GM12873 (cell line): Measurements from ENCODE around the gene CYTH1.

Source experiments
- TF ChIP-seq, protein P1 (sequence below): IDR thresholded peaks from 2 replicates; pipeline ENCODE4 v1.5.1; 2012; ENCODE audit warnings: low read depth, mild to moderate bottlenecking, moderate library complexity, low read length, control low read depth; ENCODE audit not compliant: insufficient read depth; ENCODE audit errors: missing control alignments

Gene CYTH1

DNA sequence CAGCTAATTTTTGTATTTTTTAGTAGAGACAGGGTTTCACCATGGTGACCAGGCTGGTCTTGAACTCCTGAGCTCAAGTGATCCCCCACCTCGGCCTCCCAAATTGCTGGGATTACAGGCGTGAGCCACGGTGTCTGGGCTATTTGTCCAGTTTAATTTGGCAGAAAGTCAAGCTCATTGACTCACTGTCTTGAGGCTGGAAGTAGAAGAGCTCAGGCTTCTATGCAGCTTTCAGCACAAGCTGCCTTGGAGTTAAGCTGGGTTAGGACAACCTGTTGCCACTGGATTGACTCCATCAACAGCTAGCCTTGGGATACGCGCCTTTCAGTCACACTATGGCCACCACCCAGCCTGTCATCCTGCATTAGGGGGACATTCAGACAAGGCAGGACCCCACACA, 128.7 kb downstream of the CYTH1 start:
- TF ChIP-seq, protein P1, sequence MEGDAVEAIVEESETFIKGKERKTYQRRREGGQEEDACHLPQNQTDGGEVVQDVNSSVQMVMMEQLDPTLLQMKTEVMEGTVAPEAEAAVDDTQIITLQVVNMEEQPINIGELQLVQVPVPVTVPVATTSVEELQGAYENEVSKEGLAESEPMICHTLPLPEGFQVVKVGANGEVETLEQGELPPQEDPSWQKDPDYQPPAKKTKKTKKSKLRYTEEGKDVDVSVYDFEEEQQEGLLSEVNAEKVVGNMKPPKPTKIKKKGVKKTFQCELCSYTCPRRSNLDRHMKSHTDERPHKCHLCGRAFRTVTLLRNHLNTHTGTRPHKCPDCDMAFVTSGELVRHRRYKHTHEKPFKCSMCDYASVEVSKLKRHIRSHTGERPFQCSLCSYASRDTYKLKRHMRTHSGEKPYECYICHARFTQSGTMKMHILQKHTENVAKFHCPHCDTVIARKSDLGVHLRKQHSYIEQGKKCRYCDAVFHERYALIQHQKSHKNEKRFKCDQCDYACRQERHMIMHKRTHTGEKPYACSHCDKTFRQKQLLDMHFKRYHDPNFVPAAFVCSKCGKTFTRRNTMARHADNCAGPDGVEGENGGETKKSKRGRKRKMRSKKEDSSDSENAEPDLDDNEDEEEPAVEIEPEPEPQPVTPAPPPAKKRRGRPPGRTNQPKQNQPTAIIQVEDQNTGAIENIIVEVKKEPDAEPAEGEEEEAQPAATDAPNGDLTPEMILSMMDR = no peak

DNA sequence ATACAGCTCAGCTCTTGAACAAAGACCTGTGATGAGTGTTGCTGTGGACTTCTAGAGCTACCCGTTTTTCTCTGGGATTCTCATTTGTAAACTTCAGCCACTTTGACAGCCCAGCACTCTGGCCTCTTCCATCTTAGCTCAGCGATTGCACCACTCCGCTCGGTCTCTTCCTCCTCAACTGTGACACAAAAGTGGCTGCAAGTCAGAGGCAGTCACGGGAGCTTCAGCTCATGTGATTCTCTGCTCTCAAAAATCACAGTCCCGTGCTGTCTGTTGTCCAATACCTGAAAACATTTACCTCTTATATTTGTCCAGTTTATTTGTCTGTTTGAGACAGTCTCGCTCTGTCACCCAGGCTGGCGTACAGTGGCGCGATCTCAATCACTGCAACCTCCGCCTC, 129.2 kb downstream of the CYTH1 start:
- TF ChIP-seq, protein P1 = no peak

DNA sequence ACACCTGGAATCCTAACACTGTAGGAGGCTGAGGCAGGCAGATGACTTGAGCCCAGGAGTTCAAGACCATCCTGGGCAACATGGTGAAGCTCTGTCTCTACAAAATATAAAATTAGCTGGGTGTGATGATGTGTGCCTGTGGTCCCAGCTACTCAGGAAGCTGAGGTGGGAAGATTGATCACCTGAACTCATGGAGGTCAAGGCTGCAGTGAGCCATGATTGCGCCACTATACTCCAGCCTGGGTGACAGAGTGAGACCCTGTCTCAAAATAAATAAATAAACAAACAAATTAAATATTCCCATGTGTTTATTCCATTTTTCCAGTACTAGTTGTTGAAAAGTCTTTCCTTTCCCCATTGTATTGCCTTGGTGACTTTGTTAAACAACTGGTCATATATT, 130.0 kb downstream of the CYTH1 start:
- TF ChIP-seq, protein P1 = no peak

DNA sequence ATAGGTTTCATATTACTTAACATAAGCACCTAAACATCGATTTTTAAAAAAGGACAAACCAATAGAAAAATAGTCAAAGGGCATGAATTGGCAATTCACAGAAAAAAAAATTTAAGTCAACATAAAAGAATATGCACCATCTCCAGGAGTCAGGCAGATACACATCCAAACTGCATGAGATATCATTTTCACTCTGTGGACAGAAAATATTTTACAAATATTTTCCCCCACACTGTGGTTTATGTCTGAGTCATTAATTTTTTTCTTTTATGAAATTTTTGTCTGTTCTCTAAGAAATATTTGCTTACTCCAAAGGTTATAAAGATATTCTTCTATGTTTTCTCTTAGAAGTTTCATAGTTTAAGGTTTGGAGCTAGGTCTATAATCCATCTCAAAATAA, 130.5 kb downstream of the CYTH1 start:
- TF ChIP-seq, protein P1 = no peak

DNA sequence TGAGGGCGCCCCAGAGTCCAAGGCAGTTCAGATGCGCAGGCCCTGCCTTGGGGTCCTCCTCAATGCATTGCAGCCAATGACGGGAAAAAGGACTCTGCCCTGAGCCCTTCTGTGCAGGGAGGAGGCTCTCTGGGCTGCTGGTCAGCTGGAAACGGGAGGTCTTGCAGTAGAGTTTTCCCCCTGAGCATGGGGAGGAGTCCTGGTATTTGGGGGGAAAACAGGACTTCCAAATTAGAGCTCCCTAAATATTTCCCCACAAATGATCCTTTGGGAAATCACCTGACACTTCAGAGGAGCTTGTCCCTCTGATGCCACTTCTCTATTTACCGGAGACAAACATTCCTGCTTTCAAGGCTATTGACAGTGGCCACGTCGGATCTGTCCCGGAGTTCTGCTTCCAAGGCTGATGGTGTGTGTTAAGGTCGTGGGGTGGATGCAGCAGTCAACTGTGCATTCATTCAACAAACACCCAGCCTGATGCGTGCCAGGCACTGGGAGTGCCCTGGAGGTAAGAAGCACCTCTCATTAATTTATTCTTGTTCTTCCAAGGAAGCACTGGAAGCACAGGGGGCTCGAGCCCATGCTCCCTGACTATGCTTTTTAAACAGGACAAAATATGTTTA, 131.9 kb downstream of the CYTH1 start:
- TF ChIP-seq, protein P1 = no peak

DNA sequence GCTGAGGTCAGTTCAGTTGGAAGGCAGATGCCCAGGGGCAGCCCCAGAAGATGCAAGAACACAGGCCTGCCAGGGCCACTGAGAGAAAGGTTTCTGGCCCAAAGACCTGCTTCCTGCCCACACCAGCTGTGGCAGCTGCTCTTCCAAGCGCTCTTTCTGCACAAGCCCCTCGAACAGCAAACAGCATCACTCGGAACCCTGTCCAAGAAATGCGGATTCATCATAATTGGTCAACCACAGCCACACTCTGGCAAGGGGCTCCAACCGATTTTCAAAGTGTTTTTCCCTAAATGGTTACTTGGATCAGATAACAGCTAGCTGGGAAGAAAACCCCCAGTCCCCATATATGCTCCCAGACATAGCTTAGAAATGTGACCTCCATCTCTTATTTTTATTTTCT, 133.8 kb downstream of the CYTH1 start:
- TF ChIP-seq, protein P1 = no peak

DNA sequence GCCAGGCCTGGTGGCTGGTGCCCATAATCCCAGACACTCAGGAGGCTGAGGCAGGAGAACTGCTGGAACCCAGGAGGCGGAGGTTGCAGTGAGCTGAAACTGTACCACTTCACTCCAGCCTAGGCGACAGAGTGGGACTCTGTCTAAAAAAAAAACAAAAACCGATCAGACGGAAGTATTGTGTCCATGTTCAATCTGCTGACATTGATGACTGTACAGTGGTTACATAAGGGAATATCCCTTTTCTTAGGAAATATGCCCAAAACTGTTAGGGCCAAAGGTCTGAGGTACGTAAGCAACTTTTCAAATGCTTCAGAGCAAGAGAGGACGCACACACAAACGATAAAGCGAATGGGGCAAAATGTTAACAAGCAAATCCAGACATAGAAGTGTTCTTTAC, 135.0 kb downstream of the CYTH1 start:
- TF ChIP-seq, protein P1 = no peak
